Stimulated activated CD8-positive, alpha-beta memory T cell treated with anti-CD3 and anti-CD28 coated beads, Interleukin-7, amount 100 ng/mL, for 24 hours (primary cell): Measurements from ENCODE around the gene MIOS.
"Not testable (repeated sequence)": the region's sequence is repeated elsewhere in the genome, so short reads cannot be mapped to it uniquely, and the experiment has no call there.

Experiments
- DNase-seq: peaks from one replicate; pipeline ENCODE4 v3.0.0-alpha.2; 2020; ENCODE audit warnings: low read depth

The MIOS gene

DNA sequence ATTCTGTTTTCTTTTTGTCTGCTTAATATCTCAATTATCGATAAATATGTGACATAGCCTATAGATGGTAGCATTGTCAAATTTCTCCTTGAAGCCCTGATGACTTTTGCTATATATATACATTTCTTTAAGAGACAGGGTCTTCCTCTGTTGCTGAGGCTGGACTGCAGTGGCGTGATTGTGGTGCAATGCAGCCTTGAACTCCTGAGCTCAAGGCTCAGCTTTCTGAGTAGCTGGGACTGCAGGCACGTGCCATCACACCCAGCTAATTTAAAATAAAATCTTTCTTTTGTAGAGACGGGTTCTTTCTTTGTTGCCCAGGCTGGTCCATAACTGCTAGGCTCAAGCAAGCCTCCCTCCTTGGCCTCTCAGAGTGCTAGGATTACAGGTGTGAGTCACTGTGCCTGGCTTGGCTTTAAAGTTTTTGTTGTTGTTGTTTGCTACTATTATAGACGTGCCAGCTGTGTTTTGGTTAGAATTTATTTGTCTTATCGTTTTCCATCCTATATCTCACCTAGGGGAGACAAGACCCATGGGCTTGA, 80.9 kb downstream of the MIOS start:
- DNase-seq: no peak

DNA sequence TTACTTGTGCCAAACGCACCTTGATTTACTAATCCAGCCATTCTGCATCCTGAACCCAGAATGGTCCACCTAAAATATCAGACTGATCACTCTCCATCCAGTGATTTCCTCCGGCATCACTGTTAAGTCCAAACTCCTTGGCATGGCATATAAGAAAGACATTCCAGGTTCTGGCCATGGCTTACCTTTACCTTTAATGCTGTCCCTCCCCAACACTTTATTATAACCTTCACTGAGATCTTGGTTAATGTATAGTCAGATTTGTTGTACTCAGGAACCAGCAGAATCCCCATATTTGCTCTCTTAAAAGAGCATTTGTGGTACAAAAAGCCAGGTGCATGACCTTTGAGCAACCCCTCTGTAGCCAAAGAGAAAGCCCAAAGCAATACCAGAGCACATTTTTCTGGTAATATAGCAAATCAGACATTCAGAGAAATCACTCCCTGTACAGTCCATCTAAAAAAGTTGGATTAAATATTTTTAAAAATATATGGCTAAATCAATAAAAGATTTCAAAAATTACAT, 84.1 kb downstream of the MIOS start:
- DNase-seq: no peak

DNA sequence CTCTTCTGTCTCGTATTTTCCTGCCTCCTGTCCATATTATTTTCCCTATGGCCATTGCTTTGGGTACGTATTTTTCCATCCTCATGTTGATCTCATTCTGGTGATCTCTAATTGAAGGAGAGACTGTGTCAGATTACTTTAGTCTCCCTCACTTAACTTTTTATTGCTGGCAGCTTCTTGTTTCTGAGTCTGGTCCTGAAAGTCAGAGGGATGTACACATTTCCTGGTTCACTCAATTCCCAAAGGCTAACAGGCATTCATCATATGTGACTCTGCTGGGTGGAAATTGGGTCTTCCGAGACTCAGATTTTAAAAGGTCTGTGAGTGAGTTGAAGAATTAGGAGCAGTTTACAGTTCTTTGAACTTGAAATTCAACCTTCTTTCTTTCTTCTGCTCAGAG, 84.8 kb downstream of the MIOS start:
- DNase-seq: no peak

DNA sequence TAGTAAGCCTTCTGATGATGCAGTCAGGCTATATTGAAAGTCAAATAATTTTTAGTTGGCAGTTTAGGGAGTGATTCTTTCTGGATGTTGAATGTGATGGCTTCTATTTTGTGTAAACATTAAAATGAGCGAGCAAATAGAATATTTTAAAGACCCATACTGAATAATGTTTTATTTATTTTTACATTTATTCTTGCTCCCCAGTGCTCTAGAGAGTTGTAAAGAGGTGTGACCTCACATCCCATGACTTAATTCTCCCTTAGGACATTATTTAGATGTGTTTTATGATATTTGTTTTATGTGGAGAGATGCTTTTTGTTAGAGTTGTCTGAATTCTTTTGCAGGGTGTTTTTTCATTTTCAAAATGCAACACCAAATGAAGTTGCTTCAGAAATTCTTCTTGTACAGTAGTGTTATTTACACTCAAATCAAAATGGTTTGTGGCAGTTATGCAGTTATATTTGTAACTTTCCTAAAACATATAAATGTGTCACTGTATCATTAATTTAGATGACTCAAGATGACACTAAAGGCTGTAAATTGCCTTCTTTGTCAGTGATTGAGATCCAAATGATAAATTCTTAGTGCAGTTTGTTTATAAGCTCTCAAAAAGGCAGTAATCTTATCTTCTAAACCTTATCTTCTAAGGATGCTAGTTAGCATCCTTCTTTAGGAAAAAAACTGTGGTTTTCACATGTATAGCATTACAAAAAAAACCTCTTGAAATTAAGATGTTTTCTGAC, 86.3 kb downstream of the MIOS start:
- DNase-seq: no peak

DNA sequence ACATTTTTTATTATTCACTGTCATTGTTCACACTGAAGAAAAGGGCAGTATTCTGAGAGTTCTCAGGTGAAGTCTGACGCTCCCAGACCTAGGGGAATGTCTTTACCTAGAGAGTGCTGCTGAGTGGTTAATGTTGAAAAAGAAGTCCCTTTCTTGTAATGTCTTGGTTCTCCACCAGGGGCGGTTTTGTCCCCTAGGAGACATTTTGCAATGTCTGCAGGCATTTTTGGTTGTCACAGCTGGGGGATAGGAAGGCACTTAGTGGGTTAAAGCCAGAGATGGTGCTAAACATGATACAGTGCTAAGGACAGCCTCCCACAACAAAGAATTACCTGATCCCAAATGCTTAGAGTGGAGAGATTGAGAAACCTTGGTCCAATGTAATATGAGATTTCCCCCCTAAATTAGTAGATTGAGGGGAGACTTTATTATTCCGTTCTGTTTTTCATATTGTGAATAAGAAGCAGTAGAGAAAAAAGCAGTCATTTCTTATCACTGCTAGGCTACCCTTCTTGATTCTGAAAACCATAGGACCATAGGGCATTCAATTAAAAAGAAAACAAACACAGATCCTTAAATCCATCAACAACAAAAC, 87.0 kb downstream of the MIOS start:
- no peak for DNase-seq

DNA sequence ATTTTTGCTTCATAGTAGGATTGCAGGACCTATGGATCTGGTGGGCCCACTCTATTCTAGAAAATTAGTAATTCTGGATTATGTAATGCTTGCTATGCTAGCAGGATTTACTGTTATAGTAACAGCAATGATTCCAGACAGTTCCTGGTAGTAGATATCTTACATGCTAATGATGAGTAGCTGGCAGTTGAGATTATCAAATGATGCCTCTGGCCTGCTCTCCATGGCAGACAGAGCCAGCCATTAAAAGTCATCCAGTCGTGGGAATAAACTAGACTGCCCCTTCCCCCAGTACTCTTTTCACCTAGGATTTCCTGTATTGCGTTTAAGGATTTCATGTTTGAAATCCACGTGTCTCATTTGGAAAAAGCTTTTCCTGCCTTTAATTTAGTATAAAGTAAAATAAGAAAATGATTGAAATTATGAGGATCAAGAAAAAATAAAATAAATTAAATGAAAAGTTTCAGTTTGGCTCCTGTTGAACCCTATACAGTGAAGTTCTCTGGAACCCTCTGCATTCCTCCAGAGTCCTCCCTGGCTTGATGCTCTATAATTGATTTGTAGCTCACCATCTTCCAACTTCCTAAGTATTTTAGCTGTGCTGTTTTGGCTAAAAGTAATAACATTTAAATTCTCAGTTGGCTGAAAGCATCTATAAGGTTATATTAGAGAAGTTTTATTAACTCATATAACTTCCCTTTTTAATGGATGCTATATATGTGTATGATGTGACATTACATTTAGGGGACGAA, 88.5 kb downstream of the MIOS start:
- DNase-seq: no peak

DNA sequence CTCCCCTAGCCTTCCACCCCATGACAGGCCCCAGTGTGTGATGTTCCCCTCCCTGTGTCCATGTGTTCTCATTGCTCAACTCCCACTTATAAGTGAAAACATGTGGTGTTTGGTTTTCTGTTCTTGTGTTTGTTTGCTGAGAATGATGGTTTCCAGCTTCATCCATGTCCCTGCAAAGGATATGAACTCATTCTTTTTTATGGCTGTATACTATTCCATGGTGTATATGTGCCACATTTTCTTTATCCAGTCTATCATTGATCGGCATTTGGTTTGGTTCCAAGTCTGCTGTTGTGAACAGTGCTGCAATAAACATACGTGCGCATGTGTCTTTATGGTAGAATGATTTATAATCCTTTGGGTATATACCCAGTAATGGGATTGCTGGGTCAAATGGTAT, 89.8 kb downstream of the MIOS start:
- not testable (repeated sequence) for DNase-seq
